Measurements from ENCODE around the gene FRMD8.
"Not testable (repeated sequence)": the region's sequence is repeated elsewhere in the genome, so short reads cannot be mapped to it uniquely, and the experiment has no call there.

FRMD8 gene

GRCh38 chr11:65435981-65436411 lies 49.6 kb downstream of the FRMD8 start:
- DNase-seq = no peak

GRCh38 chr11:65436412-65437032 lies 50.1 kb downstream of the FRMD8 start:
- no peak for DNase-seq

GRCh38 chr11:65437436-65438227 lies 51.2 kb downstream of the FRMD8 start:
- DNase-seq = no peak

GRCh38 chr11:65438257-65439151 lies 52.1 kb downstream of the FRMD8 start:
- no peak for DNase-seq

GRCh38 chr11:65439331-65440181 lies 53.1 kb downstream of the FRMD8 start:
- no peak for DNase-seq

GRCh38 chr11:65440831-65441499 lies 54.5 kb downstream of the FRMD8 start:
- no peak for DNase-seq

GRCh38 chr11:65442842-65443331 lies 56.5 kb downstream of the FRMD8 start:
- no peak for DNase-seq

GRCh38 chr11:65444314-65445051 lies 58.0 kb downstream of the FRMD8 start:
- no peak for DNase-seq

GRCh38 chr11:65445101-65445603 lies 58.7 kb downstream of the FRMD8 start:
- no peak for DNase-seq

- no peak for DNase-seq
Observed at GRCh38 chr11:65445604-65446445, 59.4 kb downstream of the FRMD8 start.

- DNase-seq = no peak
Observed at GRCh38 chr11:65446446-65447277, 60.2 kb downstream of the FRMD8 start.

GRCh38 chr11:65448074-65448417 lies 61.6 kb downstream of the FRMD8 start:
- DNase-seq = no peak

- no peak for DNase-seq
Observed at GRCh38 chr11:65448418-65449105, 62.1 kb downstream of the FRMD8 start.

- DNase-seq = not testable (repeated sequence)
Observed at GRCh38 chr11:65451301-65451700, 64.9 kb downstream of the FRMD8 start.

- not testable (repeated sequence) for DNase-seq
Observed at GRCh38 chr11:65452259-65452658, 65.8 kb downstream of the FRMD8 start.

- no peak for DNase-seq
Observed at GRCh38 chr11:65452806-65453490, 66.5 kb downstream of the FRMD8 start.
